Esophagus muscularis mucosa (tissue), 4 donors: ENCODE measurements around the gene LMX1B.

Source experiments
- EP300 ChIP-seq: sonication (generic); formaldehyde crosslinking; IDR thresholded peaks from one replicate; pipeline ENCODE4 v1.6.1; 2017; ENCODE audit warnings: antibody characterized with exemption
- POLR2A ChIP-seq: fragments of 450-650 bp; IDR thresholded peaks from one replicate; pipeline ENCODE4 v1.6.1; 2017; ENCODE audit warnings: antibody characterized with exemption, moderate library complexity, mild to moderate bottlenecking, low read depth
- TF ChIP-seq, protein P1 (sequence below), 3 experiments: fragments of 200-600 bp in 2 of 3; fragments of 450-650 bp in 1 of 3; sonication (generic) in 2 of 3; IDR thresholded peaks; one replicate each; pipeline ENCODE4 v1.5.1; 2017 to 2019; ENCODE audit warnings: antibody characterized with exemption in 3 of 3, mild to moderate bottlenecking in 2 of 3, moderate library complexity in 1 of 3

DNA sequence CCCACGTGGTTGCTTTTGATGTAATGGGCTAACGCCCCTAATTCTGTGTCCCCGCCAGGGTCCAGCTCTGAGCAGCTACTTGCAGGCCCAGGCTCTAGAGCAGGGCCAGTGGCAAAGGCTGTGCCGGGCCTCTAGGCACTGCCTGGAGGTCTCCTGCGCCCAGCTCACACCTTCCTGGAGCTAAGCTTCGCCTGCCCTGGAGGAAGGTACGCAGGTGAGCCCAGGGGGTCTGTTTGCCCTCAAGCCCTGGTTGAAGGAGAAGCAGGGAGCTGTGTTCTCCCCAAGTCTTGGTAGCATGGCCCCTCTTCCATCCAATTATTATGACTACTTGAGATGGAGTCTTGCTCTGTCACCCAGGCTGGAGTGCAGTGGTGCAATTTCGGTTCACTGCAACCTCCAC lies 5.2 kb upstream of the LMX1B start:
- TF ChIP-seq, protein P1, sequence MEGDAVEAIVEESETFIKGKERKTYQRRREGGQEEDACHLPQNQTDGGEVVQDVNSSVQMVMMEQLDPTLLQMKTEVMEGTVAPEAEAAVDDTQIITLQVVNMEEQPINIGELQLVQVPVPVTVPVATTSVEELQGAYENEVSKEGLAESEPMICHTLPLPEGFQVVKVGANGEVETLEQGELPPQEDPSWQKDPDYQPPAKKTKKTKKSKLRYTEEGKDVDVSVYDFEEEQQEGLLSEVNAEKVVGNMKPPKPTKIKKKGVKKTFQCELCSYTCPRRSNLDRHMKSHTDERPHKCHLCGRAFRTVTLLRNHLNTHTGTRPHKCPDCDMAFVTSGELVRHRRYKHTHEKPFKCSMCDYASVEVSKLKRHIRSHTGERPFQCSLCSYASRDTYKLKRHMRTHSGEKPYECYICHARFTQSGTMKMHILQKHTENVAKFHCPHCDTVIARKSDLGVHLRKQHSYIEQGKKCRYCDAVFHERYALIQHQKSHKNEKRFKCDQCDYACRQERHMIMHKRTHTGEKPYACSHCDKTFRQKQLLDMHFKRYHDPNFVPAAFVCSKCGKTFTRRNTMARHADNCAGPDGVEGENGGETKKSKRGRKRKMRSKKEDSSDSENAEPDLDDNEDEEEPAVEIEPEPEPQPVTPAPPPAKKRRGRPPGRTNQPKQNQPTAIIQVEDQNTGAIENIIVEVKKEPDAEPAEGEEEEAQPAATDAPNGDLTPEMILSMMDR (IDR thresholded peaks at IDR 0.05), result no peak
- no peak for TF ChIP-seq EP300
- no peak for TF ChIP-seq POLR2A
